Immature natural killer cell (primary cell): Measurements from ENCODE around the gene SMIM22. TPM values are rescaled to one million over a fixed set of nuclear protein-coding genes. Genes with fewer than 3 reads are reported as not detected.

Source experiments
- DNase-seq, 3 donors: peaks; one replicate each; pipeline ENCODE4 v3.0.0; 2022; ENCODE audit warnings: mixed read lengths in 1 of 3
- H3K27ac Mint-ChIP-seq, 6 donors: one replicate each; pipeline ENCODE4 v1.8.0; 2020; ENCODE audit warnings: mixed read lengths in 6 of 6, mild to moderate bottlenecking in 5 of 6, inconsistent platforms in 4 of 6, moderate library complexity in 3 of 6
- H3K27me3 Mint-ChIP-seq, 3 donors: one replicate each; pipeline ENCODE4 v1.8.0; 2020 to 2021; ENCODE audit warnings: low read depth in 3 of 3, mild to moderate bottlenecking in 3 of 3, mixed read lengths in 3 of 3, moderate library complexity in 3 of 3, inconsistent platforms in 1 of 3
- H3K36me3 Mint-ChIP-seq, 3 donors: one replicate each; pipeline ENCODE4 v1.8.0; 2020; ENCODE audit warnings: mixed read lengths in 3 of 3, inconsistent platforms in 2 of 3, mild to moderate bottlenecking in 2 of 3
- H3K4me1 Mint-ChIP-seq, 2 donors: one replicate each; pipeline ENCODE4 v1.8.0; 2020; ENCODE audit warnings: inconsistent platforms in 2 of 2, mild to moderate bottlenecking in 2 of 2, mixed read lengths in 2 of 2, moderate library complexity in 1 of 2
- H3K4me3 Mint-ChIP-seq, 5 donors: one replicate each; pipeline ENCODE4 v1.8.0; 2020; ENCODE audit warnings: mild to moderate bottlenecking in 5 of 5, mixed read lengths in 5 of 5, inconsistent platforms in 3 of 5, moderate library complexity in 3 of 5
- H3K9me3 Mint-ChIP-seq, 6 donors: one replicate each; pipeline ENCODE4 v1.8.0; 2020; ENCODE audit warnings: mild to moderate bottlenecking in 6 of 6, mixed read lengths in 6 of 6, inconsistent platforms in 4 of 6, moderate library complexity in 3 of 6
- polyA plus RNA-seq, 3 donors: library from polyadenylated mRNA; unstranded; fragments of 300-500 nt; fragmentation: Illumina TruSeq; gene quantifications; one replicate each; pipeline ENCODE4 v1.2.3, GENCODE V29; 2021

Gene SMIM22
- polyA plus RNA-seq, 3 donors from 2014 or later: not detected

DNA sequence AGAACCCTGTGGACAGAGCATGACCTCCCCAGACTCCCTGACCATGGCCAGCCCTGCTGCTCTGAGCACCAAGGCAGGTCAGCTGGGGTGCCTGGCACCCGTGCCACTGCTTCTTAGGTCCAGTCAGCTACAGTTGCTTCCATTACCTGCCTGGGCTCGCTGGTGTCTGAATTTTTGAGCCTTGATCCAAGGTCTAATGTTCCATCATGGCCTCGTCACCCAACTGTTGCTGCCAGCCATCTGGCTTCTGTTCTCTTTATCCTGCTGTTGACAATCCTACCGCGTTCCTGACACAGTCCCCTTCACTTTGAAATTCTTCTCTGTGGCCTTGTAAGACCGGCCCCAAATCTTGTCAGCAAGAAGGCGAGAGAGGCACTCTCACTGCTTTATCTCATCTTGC is 35.2 kb downstream of the SMIM22 start:
- H3K9me3 Mint-ChIP-seq: no peaks in the 10 kb centered on the region
- H3K27me3 Mint-ChIP-seq: no peaks in the 10 kb centered on the region
- no peak for DNase-seq
- H3K4me1 Mint-ChIP-seq: peaks cover 9 to 12% of the 10 kb centered on the region in 2 donors
- H3K36me3 Mint-ChIP-seq: peaks cover 13 to 40% (median 24%) of the 10 kb centered on the region in 3 donors
- no peak overlapping the region for H3K4me3 Mint-ChIP-seq
- peak overlapping the region in 2 of 6 donors; percentile 50 to 59 for H3K27ac Mint-ChIP-seq

DNA sequence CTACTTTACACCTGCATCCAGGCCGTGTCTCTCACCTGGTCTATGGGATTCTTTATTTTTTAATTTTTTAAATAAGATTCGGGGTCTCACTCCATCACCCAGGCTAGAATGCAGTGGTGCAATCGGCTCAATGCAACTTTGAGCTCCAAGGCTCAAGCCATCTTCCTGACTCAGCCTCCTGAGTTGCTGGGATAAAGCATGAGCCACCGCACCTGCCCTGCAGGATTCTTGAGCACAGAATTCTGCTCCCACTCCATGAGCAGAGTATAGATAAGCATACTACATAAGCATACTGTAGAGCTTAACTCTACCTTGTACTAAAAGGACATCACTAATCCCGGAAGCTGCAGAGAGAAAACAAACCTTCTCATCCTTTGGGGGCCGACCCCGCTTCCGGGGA is 36.4 kb downstream of the SMIM22 start:
- H3K4me3 Mint-ChIP-seq: no peak overlapping the region
- no peaks in the 10 kb centered on the region for H3K27me3 Mint-ChIP-seq
- H3K27ac Mint-ChIP-seq: no peak overlapping the region
- DNase-seq: no peak
- H3K4me1 Mint-ChIP-seq: peaks cover 9 to 18% of the 10 kb centered on the region in 2 donors
- H3K9me3 Mint-ChIP-seq: no peaks in the 10 kb centered on the region
- peaks cover 13 to 42% (median 24%) of the 10 kb centered on the region in 3 donors for H3K36me3 Mint-ChIP-seq

DNA sequence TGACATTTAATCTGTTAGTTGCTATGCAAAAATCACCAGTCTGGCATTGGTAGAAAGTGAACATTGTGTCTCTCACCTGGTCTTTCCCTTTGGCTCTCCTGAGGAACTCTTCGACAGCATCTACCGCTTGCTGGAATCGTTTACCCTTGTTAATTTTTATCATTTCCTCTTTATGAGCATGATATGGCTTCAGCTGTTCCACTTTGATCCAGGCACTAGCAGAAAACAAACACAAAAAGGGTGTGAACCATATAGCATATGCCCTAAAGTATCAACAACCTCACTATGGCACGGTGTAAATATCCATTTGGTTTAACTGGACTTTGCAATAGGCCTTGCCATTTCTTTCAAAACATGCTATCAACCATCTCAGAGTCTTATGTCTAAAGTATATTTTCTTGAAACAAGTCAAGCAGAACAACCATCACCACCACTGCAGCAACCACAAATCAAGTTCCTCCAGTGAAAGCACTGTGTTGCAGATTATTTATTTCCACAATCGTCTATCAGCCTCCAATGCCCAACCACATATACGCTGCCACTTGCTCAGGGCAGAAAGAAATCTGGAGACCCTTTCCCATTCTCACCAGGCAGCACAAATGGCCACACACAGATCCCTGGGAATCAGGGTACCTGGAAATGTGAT is 37.7 kb downstream of the SMIM22 start:
- Mint-ChIP-seq H3K9me3 (no peaks in the 10 kb centered on the region), H3K4me1 (peaks cover 9 to 26% of the 10 kb centered on the region in 2 donors), H3K27ac (peak overlapping the region in 2 of 6 donors; percentile 6 to 34), H3K4me3 (no peak overlapping the region), H3K27me3 (peaks cover 0 to 2% (median 2%) of the 10 kb centered on the region in 3 donors), H3K36me3 (peaks cover 13 to 40% (median 19%) of the 10 kb centered on the region in 3 donors)
- no peak for DNase-seq

DNA sequence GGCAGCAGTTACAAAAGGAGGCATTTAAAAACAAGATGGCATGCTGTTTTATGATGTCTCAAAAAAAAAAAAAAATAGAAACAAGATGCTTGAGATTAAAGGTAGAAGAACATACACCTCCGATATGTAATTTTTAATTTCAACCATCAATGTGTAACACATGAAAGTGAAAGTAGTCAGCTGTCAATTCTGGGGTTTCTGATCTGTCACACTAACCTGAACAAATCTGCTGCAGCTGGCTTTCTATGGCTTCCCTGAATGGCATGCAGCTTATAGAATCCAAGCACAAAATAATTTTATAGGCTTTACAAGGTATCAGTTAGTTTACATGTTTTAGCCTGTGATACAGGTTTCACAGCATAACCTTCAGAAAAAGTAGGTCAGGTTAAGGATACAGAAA is 38.4 kb downstream of the SMIM22 start:
- peaks cover 9 to 30% of the 10 kb centered on the region in 2 donors for H3K4me1 Mint-ChIP-seq
- H3K27me3 Mint-ChIP-seq: peaks cover 0 to 2% (median 2%) of the 10 kb centered on the region in 3 donors
- no peak overlapping the region for H3K4me3 Mint-ChIP-seq
- H3K36me3 Mint-ChIP-seq: peaks cover 13 to 40% (median 19%) of the 10 kb centered on the region in 3 donors
- H3K9me3 Mint-ChIP-seq: no peaks in the 10 kb centered on the region
- H3K27ac Mint-ChIP-seq: peak overlapping the region in 1 of 6 donors; percentile 35
- DNase-seq: no peak

DNA sequence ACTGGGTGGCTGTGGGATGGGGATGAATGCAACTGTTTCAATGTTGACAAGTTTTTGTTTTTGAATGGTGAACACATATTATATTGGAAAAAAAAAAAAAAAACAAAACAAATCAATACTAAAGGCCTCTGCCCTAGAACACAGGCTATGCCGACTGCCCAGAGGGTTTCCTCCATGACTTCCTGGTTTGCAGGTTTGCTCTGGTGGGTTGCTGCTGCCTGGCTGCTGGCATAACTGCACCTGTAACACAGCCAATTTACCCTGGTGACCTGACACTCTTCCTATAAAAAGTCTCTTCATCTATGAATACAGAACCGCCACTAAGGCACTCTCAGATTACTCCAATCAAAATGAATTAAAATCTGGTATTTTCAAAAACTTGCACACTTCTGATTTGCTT is 41.6 kb downstream of the SMIM22 start:
- Mint-ChIP-seq H3K27ac (peak overlapping the region in 2 of 6 donors; percentile 9 to 66), H3K27me3 (peaks cover 0 to 2% (median 2%) of the 10 kb centered on the region in 3 donors), H3K4me3 (no peak overlapping the region), H3K36me3 (peaks cover 6 to 41% (median 13%) of the 10 kb centered on the region in 3 donors), H3K4me1 (peaks cover 7 to 41% of the 10 kb centered on the region in 2 donors), H3K9me3 (no peaks in the 10 kb centered on the region)
- DNase-seq: no peak

DNA sequence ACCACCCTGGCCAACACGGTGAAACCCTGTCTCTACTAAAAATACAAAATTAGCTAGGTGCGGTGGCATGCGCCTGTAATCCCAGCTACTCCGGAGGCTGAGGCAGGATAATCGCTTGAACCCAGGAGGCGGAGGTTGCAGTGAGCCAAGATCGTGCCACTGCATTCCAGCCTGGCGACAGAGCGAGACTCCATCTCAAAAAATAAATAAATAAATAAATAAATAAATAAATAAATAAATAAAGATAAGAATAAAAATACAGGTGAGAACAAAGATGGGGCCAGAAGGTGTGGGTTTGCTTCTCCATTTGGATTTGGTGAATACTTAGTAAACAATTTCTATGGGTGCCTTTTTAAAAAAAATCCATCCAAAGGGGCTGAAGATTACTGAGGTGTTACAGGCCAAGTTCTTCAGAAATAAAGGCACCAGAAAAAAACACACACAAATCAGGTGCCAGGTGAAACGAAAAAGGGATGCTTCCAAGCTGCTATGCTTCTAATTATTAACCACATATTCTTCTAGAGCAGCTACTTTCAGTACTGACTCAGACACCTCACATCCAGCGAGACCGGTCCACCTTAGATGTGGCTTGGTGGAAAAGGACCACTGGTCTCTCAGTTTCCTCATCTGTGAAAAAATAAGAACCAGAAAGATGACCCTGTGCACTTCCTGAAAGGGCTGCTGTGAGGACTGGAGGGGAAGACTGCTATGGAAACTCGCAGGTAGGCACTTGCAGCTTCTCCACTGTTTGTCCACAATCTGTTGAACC is 42.7 kb downstream of the SMIM22 start:
- Mint-ChIP-seq H3K4me1 (peaks cover 4 to 39% of the 10 kb centered on the region in 2 donors), H3K36me3 (peaks cover 0 to 33% (median 8%) of the 10 kb centered on the region in 3 donors), H3K27me3 (peaks cover 0 to 2% (median 2%) of the 10 kb centered on the region in 3 donors), H3K27ac (peak overlapping the region in 1 of 6 donors; percentile 37), H3K9me3 (no peaks in the 10 kb centered on the region), H3K4me3 (no peak overlapping the region)
- DNase-seq: no peak

DNA sequence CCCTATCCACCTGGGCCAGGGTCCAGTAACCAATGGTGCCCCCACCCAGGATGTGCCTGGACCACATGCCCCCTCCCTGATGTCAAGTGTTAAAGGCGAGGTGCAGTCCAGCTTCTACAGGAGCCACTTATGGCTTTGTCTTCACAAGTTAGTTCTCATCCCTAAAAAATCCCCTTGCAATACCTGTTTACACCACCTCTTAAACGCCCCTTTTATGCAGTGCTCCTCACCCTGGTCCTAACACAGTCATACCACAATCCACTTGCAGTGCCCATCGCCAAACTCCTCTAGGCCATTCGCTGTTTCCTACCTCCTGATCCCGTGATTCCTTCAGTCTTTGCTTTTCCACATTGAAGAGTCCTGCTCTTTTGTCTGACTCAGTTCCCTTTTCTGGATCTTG is 44.8 kb downstream of the SMIM22 start:
- Mint-ChIP-seq H3K27me3 (peaks cover 0 to 2% (median 2%) of the 10 kb centered on the region in 3 donors), H3K27ac (peak overlapping the region in 1 of 6 donors; percentile 8), H3K9me3 (no peaks in the 10 kb centered on the region), H3K4me1 (peaks cover 0 to 38% of the 10 kb centered on the region in 2 donors), H3K36me3 (peaks cover 0 to 44% (median 8%) of the 10 kb centered on the region in 3 donors), H3K4me3 (no peak overlapping the region)
- no peak for DNase-seq

DNA sequence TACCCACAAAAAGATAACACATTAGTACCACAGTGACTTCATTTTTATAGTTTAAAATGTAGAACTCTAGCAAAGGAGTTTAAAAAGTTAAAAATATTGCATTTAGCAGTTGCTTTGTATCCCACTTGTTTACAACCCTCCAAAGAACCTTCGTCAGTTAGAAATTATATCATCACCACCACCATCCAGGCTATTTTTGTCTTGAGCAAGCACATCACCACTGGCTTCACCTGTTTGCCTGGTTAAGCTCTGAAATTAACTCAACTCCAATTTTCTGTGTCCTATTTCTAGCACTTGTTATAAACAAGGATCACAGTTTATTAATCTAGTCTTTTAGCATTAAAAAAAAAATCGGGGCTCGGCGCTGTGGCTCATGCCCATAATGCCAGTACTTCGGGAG is 45.8 kb downstream of the SMIM22 start:
- Mint-ChIP-seq H3K27ac (no peak overlapping the region), H3K4me1 (peaks cover 9 to 48% of the 10 kb centered on the region in 2 donors), H3K36me3 (peaks cover 0 to 45% (median 8%) of the 10 kb centered on the region in 3 donors), H3K9me3 (no peaks in the 10 kb centered on the region), H3K27me3 (peaks cover 1 to 2% (median 2%) of the 10 kb centered on the region in 3 donors), H3K4me3 (no peak overlapping the region)
- no peak for DNase-seq

Other genes starting within 250 kb of the SMIM22 start
- not detected for gene C16orf96, start 239.0 kb upstream of the SMIM22 start, polyA plus RNA-seq
- 10 to 100 TPM in 1 of 3 donors, 1 to 10 TPM in 2; 2.3 to 11.8 (median 6.5) TPM for gene UBALD1, start 180.5 kb upstream of the SMIM22 start, polyA plus RNA-seq
- 10 to 100 TPM in 1 of 3 donors, 1 to 10 TPM in 2; 2.3 to 13.2 (median 3.5) TPM for gene MGRN1, start 170.5 kb upstream of the SMIM22 start, polyA plus RNA-seq
- gene NUDT16L1, start 101.8 kb upstream of the SMIM22 start, polyA plus RNA-seq: 100 to 1,000 TPM in 1 of 3 donors, 10 to 100 TPM in 2; 86.5 to 125 (median 99.6) TPM
- gene ANKS3, start 61.1 kb upstream of the SMIM22 start, polyA plus RNA-seq: 1 to 10 TPM; 1.4 to 6.4 (median 2.6) TPM
- under 1 TPM in 2 of 3 donors, not detected in 1; 0.15 to 0.22 TPM for gene DNAAF8, start 60.8 kb upstream of the SMIM22 start, polyA plus RNA-seq
- gene ZNF500, start 28.2 kb upstream of the SMIM22 start, polyA plus RNA-seq: 10 to 100 TPM in 1 of 3 donors, 1 to 10 TPM in 2; 4.4 to 13.1 (median 8.9) TPM
- not detected for gene SEPTIN12, start 7.0 kb upstream of the SMIM22 start, polyA plus RNA-seq
- 1 to 10 TPM; 4.8 to 9.3 (median 5.4) TPM for gene ROGDI, start 7.3 kb downstream of the SMIM22 start, polyA plus RNA-seq
- 10 to 100 TPM; 26.0 to 50.2 (median 27.9) TPM for gene GLYR1, start 51.9 kb downstream of the SMIM22 start, polyA plus RNA-seq
- 10 to 100 TPM in 2 of 3 donors, 1 to 10 TPM in 1; 2.8 to 30.7 (median 13.9) TPM for gene UBN1, start 52.1 kb downstream of the SMIM22 start, polyA plus RNA-seq
- gene PPL, start 141.8 kb downstream of the SMIM22 start, polyA plus RNA-seq: under 1 TPM in 2 of 3 donors, not detected in 1; 0.03 to 0.43 TPM
- gene SEC14L5, start 163.0 kb downstream of the SMIM22 start, polyA plus RNA-seq: not detected
- 10 to 100 TPM; 26.6 to 50.6 (median 37.2) TPM for gene NAGPA, start 238.6 kb downstream of the SMIM22 start, polyA plus RNA-seq